HTR-8/SVneo (cell line): ENCODE results near the gene MYO18B.
"Not testable (repeated sequence)": the region's sequence is repeated elsewhere in the genome, so short reads cannot be mapped to it uniquely, and the experiment has no call there.

Experiments
- DNase-seq: peaks from one replicate; pipeline ENCODE4 v3.0.0; 2011; ENCODE audit warnings: low spot score, mixed read lengths; ENCODE audit not compliant: insufficient read length
- FAIRE-seq: peaks from 2 replicates; lab custom pipeline; 2011; peaks lifted over from hg19 to GRCh38; lab: Jason Lieb, UNC

The MYO18B gene

GRCh38 chr22:25964961-25965730, 223.2 kb downstream of the MYO18B start:
- FAIRE-seq, result no peak
- DNase-seq, result no peak

DNA sequence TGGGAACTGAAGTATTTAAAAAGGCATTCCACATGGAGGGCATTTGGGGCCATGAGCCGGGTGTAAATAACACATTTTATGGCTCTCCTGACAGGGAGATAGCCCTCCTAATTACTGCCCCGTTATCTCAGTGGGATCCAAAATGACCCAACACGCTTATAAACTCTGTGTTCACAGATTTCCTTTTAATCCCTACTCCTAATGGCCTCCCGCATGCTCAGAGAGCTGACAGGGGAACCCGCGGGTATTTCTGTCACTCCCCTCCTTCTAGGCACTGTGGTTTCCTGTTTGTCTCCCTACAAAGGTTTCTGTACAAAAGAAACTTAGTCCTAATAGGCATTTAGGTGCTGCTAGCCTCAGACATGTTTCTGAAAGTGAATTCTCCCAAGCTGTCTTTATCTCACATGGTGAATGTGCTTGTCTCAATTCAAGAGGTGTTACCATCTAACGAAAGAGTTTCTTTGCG, 224.5 kb downstream of the MYO18B start:
- FAIRE-seq, result no peak

GRCh38 chr22:25969286-25969685, 227.3 kb downstream of the MYO18B start:
- no peak for FAIRE-seq
- DNase-seq, result no peak

More for the DNA sequence above, 224.5 kb downstream of the MYO18B start:
- no peak for DNase-seq

DNA sequence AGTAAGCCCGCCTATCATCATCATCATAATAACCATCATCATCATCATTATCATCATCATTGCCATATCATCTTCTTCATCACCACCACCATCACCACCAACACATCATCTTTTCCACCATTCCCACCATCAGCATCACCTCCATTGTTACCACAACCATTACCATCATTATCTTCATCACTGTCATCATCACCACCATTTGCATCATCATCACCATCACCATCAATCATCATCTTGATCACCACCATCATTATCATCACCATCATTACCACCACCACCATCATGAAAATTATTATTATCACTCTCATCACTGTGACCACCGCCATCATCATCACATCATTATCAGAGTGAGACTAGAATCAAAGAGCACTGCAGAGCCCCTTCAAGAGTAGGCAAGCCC, 227.9 kb downstream of the MYO18B start:
- FAIRE-seq, result no peak
- no peak for DNase-seq

- DNase-seq, result no peak
- FAIRE-seq, result no peak
These were observed 228.5 kb downstream of the MYO18B start for GRCh38 chr22:25970374-25970911.

DNA sequence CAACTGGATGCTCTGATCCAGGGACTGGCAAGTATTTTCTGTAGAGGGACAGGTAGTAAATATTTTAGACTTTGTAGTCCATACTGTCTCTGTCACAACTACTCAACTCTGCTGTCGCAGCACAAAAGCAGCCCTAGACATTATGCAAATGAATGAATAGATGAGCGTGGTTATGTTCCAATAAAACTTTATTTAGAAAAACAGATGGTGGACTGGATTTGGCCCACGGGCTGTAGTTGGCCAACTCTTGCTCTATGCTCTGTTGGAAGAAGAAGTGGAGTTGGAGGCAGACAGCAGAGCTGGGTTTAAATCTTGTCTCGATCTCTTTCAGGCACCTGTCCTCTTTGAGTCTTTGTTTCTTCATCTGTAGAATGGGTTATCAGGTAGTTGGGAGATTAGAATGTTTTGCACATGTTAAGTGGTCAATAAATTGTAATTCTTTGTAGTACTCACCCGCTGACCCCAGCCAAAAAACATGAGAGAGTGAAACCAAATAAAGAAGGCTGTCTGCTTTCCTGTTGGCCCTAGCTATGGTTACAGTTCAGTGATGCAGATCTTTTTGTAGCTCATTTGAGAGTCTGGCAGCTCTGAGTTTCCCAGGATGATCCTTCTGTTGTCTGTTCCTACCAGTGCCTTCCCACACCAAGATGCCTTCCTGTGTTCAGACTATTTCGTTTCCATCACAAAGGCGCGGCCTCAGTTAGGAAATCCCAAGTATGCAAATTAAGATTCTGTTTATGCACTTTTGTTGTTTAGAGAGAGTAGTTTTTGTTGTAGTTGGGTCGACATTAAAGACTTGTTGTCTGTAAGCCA, 229.2 kb downstream of the MYO18B start:
- FAIRE-seq (no peak), DNase-seq (no peak)

DNA sequence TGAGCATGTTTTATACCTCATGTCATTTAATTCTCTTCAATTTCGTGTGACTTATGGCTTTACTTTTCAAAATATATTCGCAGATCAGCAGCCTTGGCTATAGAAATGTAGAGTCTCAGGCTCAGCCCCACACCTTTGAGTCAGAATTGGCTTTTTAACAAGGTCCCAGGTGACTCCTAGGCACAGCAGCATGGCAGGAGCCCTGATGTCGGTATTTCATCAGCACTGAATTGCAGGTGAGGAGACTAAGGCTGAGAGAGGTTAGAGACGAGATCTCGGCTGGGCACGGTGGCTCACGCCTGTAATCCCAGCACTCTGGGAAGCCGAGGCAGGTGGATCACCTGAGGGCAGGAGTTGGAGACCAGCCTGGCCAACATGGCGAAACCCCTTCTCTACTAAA, 230.4 kb downstream of the MYO18B start:
- no peak for FAIRE-seq
- DNase-seq, result no peak

GRCh38 chr22:25976356-25976755, 234.4 kb downstream of the MYO18B start:
- DNase-seq (no peak), FAIRE-seq (no peak)

GRCh38 chr22:25979968-25980367, 238.0 kb downstream of the MYO18B start:
- FAIRE-seq (no peak), DNase-seq (no peak)

GRCh38 chr22:25984911-25985310, 242.9 kb downstream of the MYO18B start:
- DNase-seq, FAIRE-seq: not testable (repeated sequence)

DNA sequence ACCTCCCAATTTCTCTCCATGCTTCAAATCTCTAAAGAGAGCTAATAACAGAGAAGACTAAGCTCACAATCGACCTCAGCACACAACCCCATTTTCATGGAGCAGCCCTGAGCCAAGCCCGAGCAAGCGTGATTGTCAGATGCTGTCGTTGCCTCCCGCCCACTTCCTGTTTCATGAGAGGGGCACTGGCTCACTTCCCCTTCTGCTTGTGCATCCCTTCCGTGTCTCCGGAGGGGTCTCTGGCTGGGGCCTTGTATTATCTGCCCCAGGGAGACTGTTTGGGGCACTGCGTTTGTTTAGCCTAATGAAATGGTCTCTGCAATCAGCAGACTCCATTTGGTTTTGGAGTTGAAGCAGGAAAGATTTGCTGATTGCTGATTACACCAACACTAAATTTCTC, 246.0 kb downstream of the MYO18B start:
- DNase-seq (no peak), FAIRE-seq (no peak)

DNA sequence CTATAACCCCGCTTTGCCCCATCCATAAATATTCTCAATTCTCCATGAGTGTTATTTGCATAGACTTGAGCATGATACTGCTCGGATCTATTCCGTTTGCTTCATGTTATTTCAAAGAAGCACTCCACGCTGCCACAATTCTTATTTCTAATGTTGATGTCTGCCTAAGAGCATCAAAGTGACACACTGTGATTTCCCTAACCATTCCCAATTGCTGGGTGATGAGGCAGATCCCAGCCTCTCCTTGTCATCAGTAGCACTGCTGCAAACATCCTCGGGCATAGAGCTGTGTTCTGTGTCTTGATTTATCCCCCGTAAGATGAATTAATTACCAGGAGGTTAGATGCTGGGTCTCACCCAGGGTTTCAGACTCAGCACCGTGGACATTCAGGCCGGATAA, 249.0 kb downstream of the MYO18B start:
- no peak for FAIRE-seq
- DNase-seq, result no peak

- DNase-seq (no peak), FAIRE-seq (no peak)
These were observed 250.3 kb downstream of the MYO18B start for GRCh38 chr22:25992331-25992730.

- FAIRE-seq (no peak), DNase-seq (no peak)
These were observed 254.7 kb downstream of the MYO18B start for GRCh38 chr22:25996669-25997068.

DNA sequence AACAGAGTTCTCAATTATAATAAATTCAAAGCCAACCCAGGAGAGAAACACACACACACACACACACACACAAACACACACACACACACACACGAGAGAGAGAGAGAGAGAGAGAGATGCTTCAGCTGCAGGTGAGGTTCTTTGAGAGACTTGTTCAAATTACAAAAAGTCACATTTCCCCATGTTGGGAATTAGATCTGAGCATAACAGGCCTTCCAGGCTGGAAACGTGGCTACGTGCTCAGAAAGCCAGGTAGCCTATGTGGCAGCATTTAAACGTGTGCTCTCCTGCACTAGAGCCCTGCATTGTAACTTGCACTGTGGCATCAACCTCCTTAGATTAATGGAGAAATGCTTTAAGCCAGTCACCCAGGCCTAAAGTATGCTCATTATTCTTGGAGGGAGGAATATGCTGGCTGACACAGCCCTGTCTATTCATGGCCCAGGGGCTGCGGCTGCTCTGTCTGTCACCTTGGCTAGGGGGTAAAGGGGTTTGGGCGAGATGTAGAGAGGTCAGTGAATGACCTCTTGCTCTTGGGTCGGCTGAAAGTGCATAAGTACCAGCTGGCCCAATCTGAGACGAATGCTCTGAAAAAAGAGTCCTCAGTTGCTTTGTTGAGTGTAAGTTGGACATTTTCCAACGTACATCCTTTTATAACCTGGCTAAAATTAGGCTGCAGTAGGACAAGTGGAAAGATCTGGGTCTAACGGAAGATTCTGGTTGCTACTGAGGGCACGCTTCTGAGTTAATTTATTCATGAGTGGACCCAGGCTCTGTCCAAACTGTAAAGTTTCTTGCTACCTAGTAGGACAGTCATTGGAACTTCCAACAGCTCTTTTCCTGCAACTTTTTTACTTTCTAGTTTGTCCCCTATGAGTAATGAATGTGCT, 256.1 kb downstream of the MYO18B start:
- DNase-seq, result no peak
- FAIRE-seq, result no peak

- no peak for FAIRE-seq
- DNase-seq, result no peak
These were observed 260.5 kb downstream of the MYO18B start for GRCh38 chr22:26002456-26002855.

DNA sequence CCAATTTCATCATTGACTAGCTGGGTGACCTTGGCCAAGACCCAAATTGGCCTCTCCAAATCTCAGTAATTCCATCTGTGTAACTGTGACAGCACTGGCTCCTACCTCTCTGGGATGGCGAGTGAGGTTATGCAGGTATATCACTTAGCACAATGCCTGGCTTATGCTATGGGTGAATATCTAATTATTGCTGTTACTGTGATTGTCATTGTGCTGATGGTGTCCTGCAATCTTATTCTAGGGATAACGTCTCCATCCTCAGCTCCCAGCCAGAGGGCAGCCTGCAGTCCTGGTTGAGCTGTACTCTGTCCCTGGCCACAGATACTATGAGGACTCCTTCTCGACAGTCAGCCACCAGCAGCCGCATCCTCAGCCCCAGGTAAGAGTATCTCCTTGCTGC, 262.5 kb downstream of the MYO18B start:
- FAIRE-seq (no peak), DNase-seq (no peak)

DNA sequence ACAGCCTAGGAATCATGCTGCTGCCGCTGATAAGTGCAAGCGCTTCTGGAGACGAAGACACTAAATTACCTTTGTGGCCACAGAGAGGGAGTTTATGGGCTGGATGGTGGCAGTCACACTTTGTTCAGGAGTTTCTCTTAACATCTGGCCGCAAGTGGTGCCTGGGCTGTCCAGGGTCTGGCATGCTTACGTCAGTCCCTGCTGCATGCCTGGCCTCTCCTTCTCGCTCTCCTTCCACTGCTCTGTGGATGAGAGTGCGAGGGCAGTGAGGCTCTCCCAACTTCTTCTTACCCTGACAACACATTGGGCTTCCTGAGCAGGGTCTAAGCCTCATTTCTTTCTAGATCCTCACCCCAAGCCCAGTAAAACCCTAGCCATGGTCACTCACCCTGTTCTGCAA, 266.6 kb downstream of the MYO18B start:
- DNase-seq, result no peak
- no peak for FAIRE-seq

GRCh38 chr22:26016916-26017315, 274.9 kb downstream of the MYO18B start:
- FAIRE-seq, result no peak

DNA sequence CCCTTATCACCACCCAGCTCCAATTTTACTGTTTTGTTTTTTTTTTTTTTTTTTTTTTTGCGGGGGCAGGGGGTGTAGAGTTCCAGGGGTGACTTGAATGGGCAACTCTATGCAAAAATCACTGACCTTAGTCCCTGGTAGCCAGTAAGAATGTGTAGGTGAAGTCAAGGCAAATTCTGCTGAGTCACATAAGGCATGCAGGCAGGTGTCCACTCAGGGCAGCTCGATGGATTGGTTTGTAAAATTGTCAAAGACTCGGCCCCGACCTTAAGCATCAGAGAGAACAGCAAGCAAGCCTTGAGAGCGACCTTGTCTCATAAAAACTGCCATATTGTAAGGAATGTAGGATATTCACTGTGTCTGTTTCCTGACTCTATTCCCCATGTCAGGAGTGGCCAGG, 275.9 kb downstream of the MYO18B start:
- FAIRE-seq, result no peak
- no peak for DNase-seq

More at GRCh38 chr22:26016916-26017315, 274.9 kb downstream of the MYO18B start:
- no peak for DNase-seq
